ENCODE results near the gene TMEM18.

TMEM18 gene

DNA sequence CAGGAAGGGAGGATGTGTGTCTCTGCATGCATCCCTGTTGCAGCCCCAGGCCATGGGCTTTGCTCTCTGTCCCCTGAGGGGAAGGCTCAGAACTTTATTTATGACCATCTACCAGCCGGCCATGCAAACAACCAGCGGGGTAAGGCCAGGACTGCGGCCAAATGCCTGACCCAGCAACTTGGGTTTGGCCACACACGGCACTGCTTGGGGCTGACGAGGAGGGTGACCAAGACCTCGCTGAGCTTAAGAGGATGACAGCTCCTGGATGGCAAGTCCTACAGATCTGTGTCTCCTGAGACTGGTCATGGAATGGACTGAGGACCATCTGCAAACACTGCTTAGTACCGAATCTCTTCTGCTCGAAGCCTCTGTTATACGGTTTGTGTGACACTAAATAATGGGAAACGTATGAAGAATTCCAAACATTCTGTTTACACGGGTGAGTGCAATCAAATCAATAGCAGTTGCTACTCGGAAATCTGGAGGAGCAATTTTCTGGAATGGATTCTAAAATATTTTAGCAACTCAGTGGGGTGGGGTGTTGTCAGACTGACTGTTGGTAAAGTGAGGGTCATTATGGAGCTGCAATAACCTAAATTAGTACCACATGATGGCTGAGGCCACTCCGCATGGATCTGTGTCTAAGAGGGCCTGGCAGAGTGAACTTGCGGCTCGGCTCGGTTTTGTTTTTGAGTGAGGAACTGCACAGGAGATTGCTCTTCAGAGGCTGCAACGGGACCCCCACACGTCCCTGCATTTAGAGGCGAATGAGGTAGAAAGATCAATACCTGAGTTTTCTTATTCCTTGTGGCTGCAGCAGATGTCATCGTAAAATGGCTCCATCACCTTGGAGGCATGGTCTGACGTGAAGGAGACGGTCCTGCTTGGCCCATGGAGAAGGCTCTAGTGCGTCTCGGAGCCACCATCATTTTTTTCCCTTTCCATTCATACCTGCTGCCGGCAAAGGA, 26.6 kb downstream of the TMEM18 start:
- DNase-seq = no peak

DNA sequence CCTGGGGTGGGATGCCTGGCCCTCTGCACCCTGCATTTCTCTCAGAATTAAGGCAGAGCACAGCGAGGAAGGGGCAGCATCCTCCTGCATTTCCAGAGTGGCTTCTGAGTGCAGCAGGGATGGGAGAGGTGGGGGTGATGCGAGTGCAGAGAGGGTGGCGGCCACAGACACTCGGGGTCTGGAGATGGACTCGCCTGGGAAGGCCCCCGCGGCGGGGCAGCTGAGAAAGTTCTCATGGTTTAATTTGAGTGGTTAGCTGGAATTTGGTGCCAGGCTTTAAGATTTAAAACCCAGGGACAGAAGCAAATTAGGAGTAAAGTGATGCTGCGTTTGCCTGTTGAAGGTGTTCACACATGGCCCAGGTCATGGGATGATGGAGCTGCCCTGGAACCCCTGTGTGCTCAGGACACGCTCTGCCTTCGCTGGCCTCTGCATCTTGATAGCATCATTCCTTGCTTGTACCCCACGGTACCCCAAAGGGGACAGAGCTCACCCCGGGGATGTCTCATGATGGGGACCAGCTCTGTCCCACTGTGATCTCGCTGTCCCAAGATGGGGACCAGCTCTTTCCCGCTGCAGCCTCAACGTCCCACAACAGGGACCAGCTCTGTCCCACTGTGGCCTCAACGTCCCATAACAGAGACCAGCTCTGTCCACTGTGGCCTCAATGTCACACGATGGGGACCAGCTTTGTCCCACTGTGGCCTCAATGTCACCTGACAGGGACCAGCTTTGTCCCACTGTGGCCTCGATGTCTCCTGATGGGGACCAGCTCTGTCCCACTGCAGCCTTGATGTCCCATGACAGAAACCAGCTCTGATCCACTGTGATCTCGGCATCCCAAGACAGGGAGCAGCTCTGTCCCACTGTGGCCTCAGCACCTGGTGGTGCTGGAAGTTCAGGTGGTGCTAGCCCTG, 27.5 kb downstream of the TMEM18 start:
- no peak for DNase-seq

DNA sequence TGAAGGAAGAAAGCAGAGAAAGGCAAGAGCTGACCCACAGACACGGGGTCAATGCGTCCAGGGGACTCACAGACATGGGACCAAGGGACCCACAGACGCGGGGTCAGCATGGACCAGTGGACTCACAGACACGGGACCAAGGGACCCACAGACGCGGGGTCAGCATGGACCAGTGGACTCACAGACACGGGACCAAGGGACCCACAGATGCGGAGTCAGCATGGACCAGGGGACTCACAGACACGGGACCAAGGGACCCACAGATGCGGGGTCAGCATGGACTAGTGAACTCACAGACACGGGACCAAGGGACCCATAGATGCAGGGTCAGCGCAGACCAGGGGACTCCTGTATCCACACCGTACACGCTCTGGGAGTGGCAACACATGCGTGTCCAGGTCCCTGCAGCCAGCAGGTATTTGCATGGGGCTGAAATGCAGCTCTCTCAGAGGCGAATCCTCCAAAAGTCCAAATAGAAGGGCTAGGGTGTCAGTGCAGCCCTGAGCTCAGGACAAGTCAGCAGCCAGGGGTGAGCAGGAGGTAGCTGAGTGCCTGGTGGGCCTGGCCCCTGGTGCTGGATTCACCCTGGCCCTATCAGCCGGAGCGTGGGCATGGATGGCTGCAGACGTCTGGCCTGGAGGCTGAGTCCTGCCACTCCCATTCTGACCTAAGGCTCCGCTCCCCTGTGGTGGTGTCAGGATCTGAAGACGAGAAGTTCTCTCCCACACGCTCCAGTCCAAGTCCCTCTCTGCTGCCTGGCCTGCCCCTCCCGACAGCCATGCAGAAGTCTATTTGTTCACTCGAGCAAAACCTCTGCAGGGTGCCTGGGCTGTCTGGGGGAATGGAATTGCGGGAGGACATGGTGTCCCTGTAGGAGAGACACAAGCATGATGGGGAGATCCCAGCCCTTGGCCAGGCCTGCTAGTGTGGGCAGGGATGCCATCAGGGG, 28.5 kb downstream of the TMEM18 start:
- DNase-seq = no peak

DNA sequence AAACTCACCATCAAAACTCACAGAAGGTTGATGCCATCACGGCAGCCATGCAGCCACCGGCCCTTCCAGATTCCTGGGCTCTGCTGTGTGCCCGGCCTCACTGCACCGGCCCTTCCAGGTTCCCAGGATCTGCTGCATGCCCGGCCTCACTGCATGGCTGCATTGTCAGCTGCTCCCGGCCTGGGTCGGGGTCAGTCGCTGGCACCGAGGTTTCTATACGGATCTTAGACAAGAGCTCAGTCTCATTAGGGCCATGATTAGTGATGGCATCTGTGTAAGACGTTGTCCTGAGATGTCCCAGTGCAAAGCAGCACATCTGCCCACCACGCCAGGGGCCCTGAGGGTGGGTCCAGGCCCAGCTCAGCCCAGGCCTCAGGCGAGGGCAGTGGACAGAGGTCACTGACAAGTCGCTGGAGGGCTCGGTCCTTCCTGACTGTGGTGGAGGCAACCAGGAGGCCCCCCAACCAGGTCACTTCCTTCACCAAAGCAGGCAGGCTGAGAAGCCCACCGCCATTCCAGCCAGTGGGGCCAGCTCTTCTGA, 29.4 kb downstream of the TMEM18 start:
- no peak for DNase-seq

DNA sequence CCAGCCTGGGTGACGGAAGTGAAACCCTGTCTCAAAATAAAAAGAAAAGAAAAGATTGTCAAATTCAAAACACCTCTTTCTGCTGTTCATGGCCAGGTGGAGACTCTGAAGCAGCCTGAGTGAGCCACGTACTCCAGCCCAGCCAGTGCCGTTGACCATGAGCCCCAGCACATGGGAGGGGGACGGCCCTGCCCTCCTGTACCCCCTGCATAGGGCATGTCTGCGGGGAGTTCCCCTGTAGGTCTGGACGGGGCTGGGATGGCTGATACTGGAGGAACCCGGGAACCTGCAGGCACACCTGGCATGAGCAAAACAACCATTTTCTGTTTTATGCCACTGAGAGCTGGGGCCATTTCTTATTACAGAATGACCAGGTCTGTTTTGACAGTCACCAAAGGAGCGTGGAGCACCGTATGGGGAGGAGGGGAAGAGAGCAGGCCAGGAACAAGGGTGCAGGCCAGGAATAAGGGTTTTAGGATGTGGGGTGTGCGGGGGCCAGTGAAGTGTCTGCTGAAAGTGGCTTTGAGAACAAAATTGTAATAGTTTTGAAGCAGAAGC, 30.1 kb downstream of the TMEM18 start:
- no peak for DNase-seq

DNA sequence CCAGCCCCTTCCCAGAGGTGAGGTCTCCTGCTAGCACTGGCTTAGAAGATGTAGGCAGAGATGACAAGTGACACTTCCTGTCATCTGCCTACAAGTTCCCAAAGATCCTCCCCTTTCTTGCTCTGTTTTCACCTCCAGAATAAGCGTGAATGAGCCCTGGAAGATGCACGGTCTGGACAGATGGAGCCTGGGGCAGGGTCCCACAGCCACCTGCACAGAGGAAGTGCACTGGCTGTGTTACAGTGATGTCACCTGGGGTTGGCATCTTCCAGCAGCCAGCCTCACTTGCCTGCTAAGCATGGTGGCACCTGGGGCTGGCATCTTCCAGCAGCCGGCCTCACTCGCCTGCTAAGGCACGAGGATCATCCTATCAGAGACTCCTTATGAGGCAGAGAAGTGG, 32.3 kb downstream of the TMEM18 start:
- no peak for DNase-seq

DNA sequence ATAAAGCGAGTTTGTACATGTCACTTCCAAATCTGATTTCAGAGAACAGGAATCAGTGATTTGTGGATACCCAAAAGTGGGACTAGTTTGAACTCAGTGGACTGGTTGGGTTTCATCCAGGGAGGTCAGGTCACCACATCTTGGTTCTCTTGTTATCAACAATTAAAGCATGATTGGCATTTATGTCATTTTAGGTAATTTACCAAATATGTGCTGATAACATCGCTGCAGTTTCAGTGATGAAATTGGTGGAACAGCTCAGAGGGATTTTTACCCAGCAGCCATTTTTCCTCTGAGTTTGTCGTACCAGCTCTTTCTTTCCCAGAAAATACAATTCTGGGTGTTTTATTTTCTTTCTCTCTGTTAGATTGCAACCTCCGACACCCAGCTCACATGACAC, 33.4 kb downstream of the TMEM18 start:
- no peak for DNase-seq

DNA sequence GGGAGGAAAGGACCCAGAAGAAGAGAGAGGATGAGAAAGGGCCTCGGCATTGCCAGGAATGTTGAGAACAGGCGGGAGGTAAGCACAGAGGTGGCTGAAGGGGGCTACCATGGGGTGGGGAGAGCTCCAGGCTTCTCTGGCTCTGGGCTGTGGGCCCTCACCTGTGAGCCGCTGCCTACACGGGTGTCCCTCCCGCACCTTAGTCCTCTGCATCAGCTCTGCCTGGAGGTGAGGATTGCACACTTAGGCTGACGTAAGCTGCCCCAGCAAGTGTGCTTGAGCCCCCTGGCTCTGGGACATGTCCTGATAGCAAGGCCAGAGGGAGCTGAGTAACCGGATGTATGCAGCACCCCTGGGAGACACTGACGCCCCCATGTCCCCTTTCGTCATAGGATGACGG, 33.9 kb downstream of the TMEM18 start:
- no peak for DNase-seq

DNA sequence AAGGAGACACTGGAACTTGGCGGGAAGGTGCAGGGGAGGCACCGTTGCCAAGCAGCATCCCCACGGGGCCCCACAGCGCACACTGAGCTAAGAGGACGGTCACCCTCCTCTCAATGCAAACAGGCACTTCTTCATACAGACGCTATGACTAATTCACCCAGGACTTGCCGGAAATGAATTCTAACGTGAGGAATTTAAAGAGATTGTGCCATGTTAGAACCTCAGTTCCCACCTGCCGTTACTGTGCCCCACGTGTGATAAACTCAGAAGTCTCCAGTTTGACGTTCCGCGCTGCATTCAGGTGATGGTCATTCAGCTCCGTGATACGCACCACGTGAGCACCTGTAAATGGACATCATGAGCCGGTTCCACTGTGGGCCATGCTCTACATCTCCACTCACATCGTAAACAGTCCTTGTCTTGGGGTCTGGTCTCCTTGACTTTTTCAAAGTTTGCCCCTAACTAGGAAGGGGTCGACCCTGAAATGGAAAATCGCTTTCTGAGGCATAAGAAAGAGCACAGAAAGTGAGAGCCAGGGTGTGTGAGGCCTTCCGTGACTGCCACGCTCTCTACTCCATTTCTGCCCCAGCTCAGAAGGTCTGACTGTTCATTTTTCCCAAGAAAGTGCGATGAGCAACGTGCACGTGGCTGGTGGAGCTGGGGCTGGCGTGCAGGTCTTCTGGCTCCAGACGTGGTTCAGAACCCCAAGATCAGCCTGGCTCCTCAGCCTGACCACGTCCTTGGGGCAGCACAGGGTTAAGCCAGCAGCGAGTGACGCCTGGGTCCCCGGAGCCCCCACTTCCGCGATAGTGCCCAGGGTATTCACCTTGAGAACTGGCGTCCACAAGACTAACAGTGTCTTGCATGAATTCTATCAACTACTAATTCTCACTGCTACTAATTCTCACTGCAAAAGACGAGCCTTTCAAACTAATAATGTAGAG, 35.1 kb downstream of the TMEM18 start:
- DNase-seq = no peak

DNA sequence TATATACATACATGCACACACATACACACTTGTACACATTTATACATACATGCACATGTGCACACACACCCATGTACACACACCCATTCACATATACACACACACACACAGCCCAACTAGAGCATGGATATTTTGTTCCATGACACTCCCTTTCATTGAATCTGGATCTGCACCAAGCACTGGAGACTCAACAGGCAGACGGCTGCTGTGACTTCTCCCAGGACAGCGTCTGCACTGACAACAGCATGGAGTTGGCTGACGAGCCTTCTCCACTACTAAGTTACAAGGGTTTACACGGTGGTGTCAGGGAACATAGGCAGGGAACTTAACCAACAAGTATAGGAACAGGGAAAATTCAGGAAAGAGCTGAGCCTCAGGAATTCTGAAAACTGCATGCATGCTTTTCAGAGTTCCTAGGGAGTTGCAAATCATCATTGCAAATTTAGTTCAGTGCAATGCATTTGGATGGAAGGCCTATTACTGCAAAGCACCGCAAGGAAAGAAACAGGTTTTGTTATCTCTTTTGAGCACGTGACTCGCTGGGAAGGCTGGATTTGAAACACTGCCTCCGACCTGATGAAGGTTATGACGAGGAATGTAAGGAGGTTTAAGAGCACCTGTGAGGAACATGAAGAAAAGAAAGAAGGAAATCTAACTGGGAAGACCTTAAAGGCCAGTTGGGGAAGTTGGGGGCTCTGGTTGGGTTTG, 35.9 kb downstream of the TMEM18 start:
- DNase-seq = no peak

DNA sequence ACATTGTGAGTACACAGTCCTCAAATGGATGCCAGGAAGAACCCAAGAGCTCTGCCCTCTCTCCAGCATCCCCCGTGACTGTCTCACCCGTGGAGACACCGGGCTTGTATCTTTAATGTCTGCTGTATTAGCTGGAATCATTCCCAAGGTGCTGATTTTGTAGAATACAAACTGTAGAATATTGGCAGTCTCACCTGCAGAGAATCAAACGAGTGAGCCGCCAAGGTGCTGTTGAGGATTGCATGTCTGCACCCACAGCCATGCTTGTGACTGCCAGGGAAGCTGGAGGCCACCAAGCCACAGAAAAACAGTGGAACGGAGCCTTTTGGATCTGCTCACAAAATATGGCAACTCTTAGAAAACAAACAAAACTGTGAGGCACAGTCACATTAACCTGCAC, 37.5 kb downstream of the TMEM18 start:
- no peak for DNase-seq

DNA sequence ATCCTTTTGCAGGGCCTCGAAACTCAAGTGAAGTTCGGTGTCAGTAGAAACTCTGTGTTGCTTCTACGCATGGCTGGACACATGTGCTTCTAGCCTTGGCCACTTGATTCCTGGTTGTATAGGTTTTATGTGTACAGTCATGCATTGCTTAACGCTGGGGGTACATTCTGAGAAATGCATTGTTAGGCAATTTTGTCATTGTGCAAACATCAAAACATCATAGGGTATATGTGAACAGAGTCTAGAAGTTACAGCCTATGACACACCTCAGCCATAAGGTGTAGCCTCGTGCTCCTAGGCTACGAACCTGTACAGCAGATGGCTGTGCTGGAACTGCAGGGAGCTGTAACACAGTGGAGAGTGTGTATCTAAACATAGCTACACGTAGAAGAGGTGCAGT, 39.4 kb downstream of the TMEM18 start:
- DNase-seq = no peak

DNA sequence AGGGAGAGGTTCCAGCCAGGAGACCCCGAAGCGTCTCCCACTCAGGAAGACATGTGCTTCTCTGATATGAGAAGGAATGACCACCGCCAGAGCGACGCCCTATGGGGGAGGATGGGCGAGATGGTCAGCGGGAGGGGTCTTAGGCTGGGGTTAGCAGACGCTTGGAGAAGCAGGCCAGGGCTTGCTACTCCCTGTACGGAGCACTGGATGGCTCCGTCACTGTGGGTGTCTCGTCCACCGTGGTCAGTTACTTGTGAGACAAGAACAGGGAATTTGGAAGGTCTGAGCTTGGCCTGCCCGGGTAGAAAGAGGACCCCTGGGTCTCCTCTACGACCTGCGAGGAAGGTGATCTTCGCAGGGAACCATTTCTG, 39.8 kb downstream of the TMEM18 start:
- DNase-seq = no peak

DNA sequence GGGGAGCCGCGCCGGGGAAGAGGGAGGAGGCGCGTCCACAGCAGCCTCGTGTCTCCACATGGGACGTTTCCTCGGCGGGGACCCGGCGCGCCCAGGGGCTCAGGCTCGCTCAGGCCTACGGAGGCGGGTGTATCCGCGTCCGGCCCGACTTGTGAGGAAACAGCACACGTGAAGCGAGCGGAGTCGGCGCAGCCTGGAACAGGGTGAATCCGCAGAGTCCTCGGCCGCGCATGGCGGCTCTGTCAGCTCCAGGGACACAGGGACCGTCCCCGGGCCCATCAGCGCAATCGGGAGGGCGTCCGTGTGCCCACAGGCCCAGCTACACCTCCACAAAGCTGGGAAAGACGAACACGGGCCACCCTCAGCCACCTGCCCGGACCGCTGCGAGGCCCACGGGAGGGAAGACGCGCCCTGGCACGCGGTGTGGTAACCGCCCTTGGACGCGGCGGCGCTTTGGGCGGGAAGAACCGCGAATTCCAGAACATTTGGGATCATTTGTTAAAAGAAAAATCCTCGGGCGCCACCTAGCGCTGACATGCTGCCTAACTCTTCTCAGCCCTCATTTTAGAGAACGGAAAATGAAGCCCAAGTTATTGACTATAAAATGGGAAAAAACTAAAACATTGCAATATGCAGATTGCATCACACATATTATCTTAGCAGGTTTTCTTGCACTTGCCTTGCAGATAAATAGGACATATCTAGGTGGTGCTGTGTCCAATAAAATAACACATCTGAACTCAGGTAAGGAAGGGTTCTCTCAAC, 40.4 kb downstream of the TMEM18 start:
- DNase-seq = peak; percentile 9 to 76 (median 43)

DNA sequence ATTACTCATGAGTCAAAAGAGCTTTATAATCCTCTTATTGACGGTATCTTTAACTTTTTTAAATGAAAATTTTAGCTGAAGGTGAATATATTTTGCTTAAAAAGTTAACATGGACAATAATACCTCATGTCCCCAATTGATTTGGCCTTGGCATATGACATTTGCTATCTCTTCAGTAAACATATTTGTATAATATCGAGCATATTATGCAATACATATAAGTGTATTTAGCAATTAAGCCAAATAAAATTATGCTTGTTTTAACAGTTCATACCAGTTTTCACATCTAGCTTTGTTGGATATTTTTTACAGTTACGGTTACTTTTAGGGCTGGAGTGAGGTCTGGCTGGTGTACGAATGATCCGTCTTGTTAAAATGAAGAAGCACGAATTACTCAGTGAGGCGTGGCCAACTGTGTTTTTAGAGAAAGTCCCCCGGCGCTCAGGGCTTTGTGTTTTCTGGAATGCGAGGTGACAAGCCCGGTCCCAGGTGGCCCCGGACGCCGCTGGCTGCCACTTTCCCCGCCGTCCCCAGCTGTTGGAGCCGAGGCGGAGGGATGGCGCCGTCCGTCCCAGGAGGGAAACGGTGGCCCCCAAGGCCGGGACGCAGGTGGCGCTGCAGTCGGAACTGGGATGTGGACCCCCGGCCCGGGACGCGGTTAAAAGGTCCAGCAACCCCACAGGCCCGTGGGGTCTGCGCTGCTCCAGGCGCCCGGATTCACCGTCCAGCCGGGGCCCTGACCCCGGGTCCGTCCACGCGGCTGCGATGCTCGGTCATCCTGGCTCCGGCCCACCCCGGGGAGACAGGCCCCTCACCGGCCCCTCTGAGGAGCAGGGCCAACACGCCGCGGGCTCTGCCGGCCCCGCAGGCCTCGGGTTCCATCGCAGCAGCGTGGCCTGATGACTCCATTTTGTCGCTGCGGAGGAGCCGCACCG, 41.3 kb downstream of the TMEM18 start:
- no peak for DNase-seq

DNA sequence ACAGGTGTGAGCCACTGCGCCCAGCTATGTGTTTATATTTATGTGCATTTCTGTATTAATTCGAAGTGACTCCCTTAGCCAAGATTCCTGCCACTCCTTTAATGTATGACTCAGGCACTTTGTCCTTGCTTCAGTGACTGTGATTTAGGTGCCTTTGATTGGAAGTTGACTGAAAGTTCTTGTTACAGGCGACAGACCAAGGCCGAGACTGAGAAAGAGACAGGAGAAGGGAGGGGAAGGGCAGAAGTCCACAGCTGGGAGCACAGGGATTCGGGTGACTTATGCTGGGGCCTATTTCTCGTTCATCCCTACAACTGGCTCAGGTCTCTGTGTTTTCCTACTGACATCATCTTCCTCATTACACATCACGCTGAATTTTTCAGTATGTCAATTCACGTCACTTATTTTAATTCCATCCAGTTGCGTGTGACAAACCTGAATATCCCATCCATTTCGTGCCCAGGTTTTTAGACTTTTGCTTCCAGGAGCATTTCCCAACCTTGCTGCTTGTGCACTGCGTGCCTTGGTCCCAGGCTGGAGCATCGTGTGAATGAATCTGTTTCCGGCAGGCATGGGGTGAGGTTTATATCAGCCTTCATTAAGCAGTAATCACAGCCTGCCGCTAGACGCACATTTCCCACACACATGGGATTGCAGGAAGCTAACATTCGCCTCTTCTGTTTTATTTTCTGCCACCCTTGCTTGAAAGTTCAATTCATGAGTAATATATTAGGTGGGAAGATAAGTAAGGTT, 42.4 kb downstream of the TMEM18 start:
- DNase-seq = no peak

DNA sequence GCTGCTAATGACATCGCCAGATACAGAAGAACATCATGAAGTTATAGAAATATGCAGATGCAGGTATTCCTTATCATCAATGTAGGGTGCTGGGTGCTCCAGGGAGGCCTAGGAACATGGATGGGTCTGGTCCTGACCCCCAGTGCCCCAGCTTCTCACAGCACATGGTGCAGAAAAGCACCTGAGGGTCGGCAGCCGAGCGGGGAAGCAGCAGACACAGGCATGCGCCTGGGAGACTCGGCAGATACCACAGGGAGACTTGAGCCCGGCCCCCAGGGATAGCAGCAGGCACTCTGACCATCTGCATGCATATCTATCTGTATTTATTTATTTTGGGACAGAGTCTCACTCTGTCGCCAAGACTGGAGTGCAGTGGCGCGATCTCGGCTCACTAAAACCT, 43.2 kb downstream of the TMEM18 start:
- no peak for DNase-seq

All from stimulated activated naive CD4-positive, alpha-beta T cell (primary cell).